GM18519 (cell line): Measurements from ENCODE around the gene POLR3A.

ENCODE experiments used
- ATAC-seq: cut with Tn5 transposase; IDR thresholded peaks from one replicate; pipeline ENCODE4 v1.9.1; 2021; ENCODE audit warnings: mild to moderate bottlenecking, moderate library complexity; ENCODE audit not compliant: unreplicated experiment, low FRiP score

The POLR3A gene

GRCh38 chr10:77983384-77984341, 45.7 kb downstream of the POLR3A start:
- ATAC-seq, result no peak

- no peak for ATAC-seq
Observed at GRCh38 chr10:77981281-77981680, 48.0 kb downstream of the POLR3A start.

- no peak for ATAC-seq
Observed at GRCh38 chr10:77979221-77979620, 50.1 kb downstream of the POLR3A start.

- no peak for ATAC-seq
Observed at GRCh38 chr10:77978360-77978759, 51.0 kb downstream of the POLR3A start.

- no peak for ATAC-seq
Observed at GRCh38 chr10:77977934-77978333, 51.4 kb downstream of the POLR3A start.

GRCh38 chr10:77977016-77977415, 52.3 kb downstream of the POLR3A start:
- ATAC-seq, result no peak

GRCh38 chr10:77975086-77975666, 54.1 kb downstream of the POLR3A start:
- no peak for ATAC-seq

GRCh38 chr10:77974396-77975074, 54.8 kb downstream of the POLR3A start:
- ATAC-seq, result no peak

GRCh38 chr10:77973276-77973675, 56.0 kb downstream of the POLR3A start:
- ATAC-seq, result no peak

GRCh38 chr10:77972148-77972547, 57.2 kb downstream of the POLR3A start:
- no peak for ATAC-seq

GRCh38 chr10:77971804-77972144, 57.5 kb downstream of the POLR3A start:
- no peak for ATAC-seq

GRCh38 chr10:77970869-77971803, 58.2 kb downstream of the POLR3A start:
- no peak for ATAC-seq

- no peak for ATAC-seq
Observed at GRCh38 chr10:77969114-77969513, 60.2 kb downstream of the POLR3A start.

- no peak for ATAC-seq
Observed at GRCh38 chr10:77967611-77968022, 61.7 kb downstream of the POLR3A start.

- ATAC-seq, result no peak
Observed at GRCh38 chr10:77965294-77965693, 64.0 kb downstream of the POLR3A start.

GRCh38 chr10:77964811-77965210, 64.5 kb downstream of the POLR3A start:
- ATAC-seq, result no peak

GRCh38 chr10:77963901-77964300, 65.4 kb downstream of the POLR3A start:
- no peak for ATAC-seq

GRCh38 chr10:77962350-77963146, 66.8 kb downstream of the POLR3A start:
- no peak for ATAC-seq

GRCh38 chr10:77961668-77962067, 67.6 kb downstream of the POLR3A start:
- ATAC-seq, result no peak
